ENCODE data around the gene CBX7.
A peak's percentile ranks its signal among the peaks of the same experiment; 100 is the strongest.

- TF ChIP-seq CTCF (IDR thresholded peaks at IDR 0.05) = no peak
- TF ChIP-seq POLR2A (IDR thresholded peaks at IDR 0.05) = no peak
- peak; percentile 12 for TF ChIP-seq POLR2AphosphoS5 (IDR thresholded peaks at IDR 0.05)
Measured at GRCh38 chr22:39150848-39151215, 1.6 kb downstream of the CBX7 start.
